K562 (cell line): ENCODE results near the gene CLN5. TPM values are rescaled to one million over a fixed set of nuclear protein-coding genes. Genes with fewer than 3 reads are reported as not detected.

ENCODE experiments used
- CAMTA2 ChIP-seq: fragments of 250-450 bp; sonication (Bioruptor Pico); conservative IDR thresholded peaks from 2 replicates; pipeline ENCODE4 v1.5.1; 2022
- E4F1 ChIP-seq: fragments of 250-450 bp; sonication (Bioruptor Pico); IDR thresholded peaks from 2 replicates; pipeline ENCODE4 v1.5.0; 2021; ENCODE audit warnings: mild to moderate bottlenecking, borderline replicate concordance
- ETS2 ChIP-seq: IDR thresholded peaks from 2 replicates; pipeline ENCODE4 v1.6.1; 2016; ENCODE audit warnings: borderline replicate concordance, missing genetic modification characterization, mild to moderate bottlenecking, moderate library complexity, missing compliant biosample characterization; ENCODE audit not compliant: poor library complexity, severe bottlenecking
- HBP1 ChIP-seq: fragments of 450-650 bp; formaldehyde crosslinking; IDR thresholded peaks from 2 replicates; pipeline ENCODE4 v1.4.0; 2022; ENCODE audit warnings: missing genetic modification characterization
- POLR3A ChIP-seq: IDR thresholded peaks from 2 replicates; pipeline ENCODE4 v1.6.1; 2011; ENCODE audit warnings: borderline replicate concordance, mild to moderate bottlenecking, moderate library complexity; ENCODE audit not compliant: insufficient read length, insufficient read depth; ENCODE audit errors: extremely low read depth
- PURB ChIP-seq: sonication (generic); formaldehyde crosslinking; IDR thresholded peaks from 2 replicates; pipeline ENCODE4 v1.9.0; 2021; ENCODE audit warnings: low read depth, mild to moderate bottlenecking, missing genetic modification reagents
- SIN3A ChIP-seq, 2 experiments: fragments of 150-350 bp in 1 of 2; IDR thresholded peaks; 2 replicates each; pipeline ENCODE4 v1.6.1; 2011 to 2016; ENCODE audit warnings: borderline replicate concordance in 2 of 2, low read depth in 2 of 2, low read length in 2 of 2, mild to moderate bottlenecking in 2 of 2, moderate library complexity in 2 of 2; ENCODE audit not compliant: control insufficient read depth in 1 of 2
- SMARCE1 ChIP-seq: fragments of 450-650 bp; IDR thresholded peaks from 2 replicates; pipeline ENCODE4 v1.7.1; 2016; ENCODE audit warnings: mild to moderate bottlenecking
- TAF1 ChIP-seq: IDR thresholded peaks from 2 replicates; pipeline ENCODE4 v1.6.1; 2011; ENCODE audit warnings: mild to moderate bottlenecking, low read length, moderate library complexity; ENCODE audit not compliant: insufficient read depth, control insufficient read depth, severe bottlenecking; ENCODE audit errors: extremely low read depth
- TEAD4 ChIP-seq, 2 experiments: sonication (generic) in 1 of 2; formaldehyde crosslinking in 1 of 2; IDR thresholded peaks; 2 replicates each; pipeline versions ENCODE4 v1.6.1 to v1.8.0; 2012 to 2022; ENCODE audit warnings: borderline replicate concordance in 1 of 2, inconsistent platforms in 1 of 2, low read length in 1 of 2, mild to moderate bottlenecking in 1 of 2, missing genetic modification reagents in 1 of 2
- WHSC1 ChIP-seq: IDR thresholded peaks from one replicate; pipeline ENCODE4 v1.6.1; 2012; ENCODE audit warnings: low read length, control low read depth, inconsistent platforms
- ZHX1 ChIP-seq: fragments of 150-350 bp; conservative IDR thresholded peaks from 2 replicates; pipeline ENCODE4 v1.6.1; 2014; ENCODE audit warnings: low read length
- ZNF184 ChIP-seq: sonication (generic); formaldehyde crosslinking; IDR thresholded peaks from 2 replicates; pipeline ENCODE4 v1.5.0; 2020; ENCODE audit warnings: missing genetic modification reagents
- ZNF239 ChIP-seq: fragments of 250-450 bp; sonication (Bioruptor Pico); IDR thresholded peaks from 2 replicates; pipeline ENCODE4 v1.4.0; 2020; ENCODE audit warnings: mild to moderate bottlenecking
- ZNF324 ChIP-seq: fragments of 250-450 bp; sonication (Bioruptor Pico); IDR thresholded peaks from 2 replicates; pipeline ENCODE4 v1.4.0; 2020; ENCODE audit warnings: mild to moderate bottlenecking
- ZNF639 ChIP-seq, 2 experiments: fragments of 200-800 bp in 1 of 2; sonication (Bioruptor generic) in 1 of 2; sonication (generic) in 1 of 2; formaldehyde crosslinking in 1 of 2; IDR thresholded peaks in 1 of 2; conservative IDR thresholded peaks in 1 of 2; 2 replicates each; pipeline versions ENCODE4 v1.5.0 to v1.6.1; 2016 to 2020; ENCODE audit warnings: missing compliant biosample characterization in 1 of 2, missing genetic modification characterization in 1 of 2, missing genetic modification reagents in 1 of 2
- polyA plus RNA-seq, 8 experiments: library from polyadenylated mRNA; depleted of rRNA in 4 of 8; stranded (reverse) in 5 of 8; unstranded in 3 of 8; fragments of >200 nt; fragmentation: Nextera tagmentation in 2 of 8; fragmentation: Illumina TruSeq in 1 of 8; extraction: Ambion mirVana in 2 of 8; extraction: Trizol in 1 of 8; gene quantifications; 2 replicates each; pipeline versions ENCODE4 v1.2.1 to v1.2.3, GENCODE V29; 2011 to 2014; ENCODE audit warnings: inconsistent platforms in 1 of 8, missing spikeins in 1 of 8
- total RNA-seq, 7 experiments: library from RNA; depleted of rRNA in 6 of 7; stranded (reverse); fragments of >200 nt in 6 of 7; fragmentation: Illumina TruSeq in 2 of 7; extraction: Trizol in 2 of 7; gene quantifications; 2 replicates each; pipeline versions ENCODE4 v1.2.1 to v1.2.3, GENCODE V29; 2011 to 2021; ENCODE audit warnings: low replicate concordance in 1 of 7
- TF ChIP-seq, protein P1 (sequence below): fragments of 450-650 bp; IDR thresholded peaks from 2 replicates; pipeline ENCODE4 v1.6.1; 2016; ENCODE audit warnings: low read depth, mild to moderate bottlenecking, moderate library complexity

The CLN5 gene
- total and polyA plus RNA-seq, 9 of the 15 experiments (the other 6 are each of a cell fraction or from before 2014, with no cell fraction given) = 4.6 to 11.5 (median 7.2) TPM

GRCh38 chr13:76991796-76992547 lies at the start of gene CLN5 (continued):
- TF ChIP-seq ZNF639 (CRISPR knock-in tag; conservative IDR thresholded peaks at IDR 0.05 in 1 of 2, IDR thresholded peaks at IDR 0.05 in 1 of 2) = peak in 1 of 2 experiments; percentile 48; a peak in 1 of 4 replicates
- no peak for TF ChIP-seq SMARCE1
- TF ChIP-seq, protein P1, sequence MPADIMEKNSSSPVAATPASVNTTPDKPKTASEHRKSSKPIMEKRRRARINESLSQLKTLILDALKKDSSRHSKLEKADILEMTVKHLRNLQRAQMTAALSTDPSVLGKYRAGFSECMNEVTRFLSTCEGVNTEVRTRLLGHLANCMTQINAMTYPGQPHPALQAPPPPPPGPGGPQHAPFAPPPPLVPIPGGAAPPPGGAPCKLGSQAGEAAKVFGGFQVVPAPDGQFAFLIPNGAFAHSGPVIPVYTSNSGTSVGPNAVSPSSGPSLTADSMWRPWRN = no peak
- no peak for TF ChIP-seq ZNF184
- no peak; a peak in 1 of 4 replicates for TF ChIP-seq SIN3A (IDR thresholded peaks at IDR 0.05; ENCODE audit: borderline replicate concordance in 2 of 2, control insufficient read depth in 1 of 2, low read depth in 2 of 2, low read length in 2 of 2)
- no peak for TF ChIP-seq ZNF239 (CRISPR knock-in tag)
- TF ChIP-seq WHSC1 = no peak
- no peak for TF ChIP-seq ZHX1
- no peak for TF ChIP-seq POLR3A
- no peak for TF ChIP-seq HBP1 (CRISPR knock-in tag)
- no peak for TF ChIP-seq ETS2 (tag)
- no peak for TF ChIP-seq PURB
- TF ChIP-seq CAMTA2 = no peak
- TF ChIP-seq E4F1 = no peak
- no peak for TF ChIP-seq TEAD4 (IDR thresholded peaks at IDR 0.05; ENCODE audit: low read length)
- no peak for TF ChIP-seq TEAD4 (CRISPR knock-in tag; IDR thresholded peaks at IDR 0.05; ENCODE audit: borderline replicate concordance)
- peak; percentile 82 for TF ChIP-seq TAF1
- no peak for TF ChIP-seq ZNF324
